H1 (cell line): Measurements from ENCODE around the gene TRPV2. TPM values are rescaled to one million over a fixed set of nuclear protein-coding genes. Genes with fewer than 3 reads are reported as not detected.

ENCODE experiments used
- SP4 ChIP-seq: IDR thresholded peaks from 2 replicates; pipeline ENCODE4 v1.6.1; 2012; ENCODE audit warnings: low read length, inconsistent platforms
- polyA plus RNA-seq, 7 experiments: library from polyadenylated mRNA; depleted of rRNA in 3 of 7; stranded (reverse) in 5 of 7; unstranded in 2 of 7; fragments of >200 nt in 5 of 7; fragments of 200-250 nt in 2 of 7; gene quantifications; 1 replicate in 5 of 7; 2 replicates in 1 of 7; 4 replicates in 1 of 7; pipeline versions ENCODE4 v1.2.1 to v1.2.3, GENCODE V29; 2011 to 2013; ENCODE audit warnings: missing spikeins in 2 of 7, mixed read lengths in 2 of 7
- total RNA-seq: library from RNA; stranded (reverse); fragmentation: NEBNext Ultra II Directional; extraction: Animal tissue kit (Norgen Biotek cat#: 25700); gene quantifications from 2 replicates; pipeline ENCODE4 v1.2.1, GENCODE V29; 2021
- TF ChIP-seq, protein P1 (sequence below), 3 experiments: IDR thresholded peaks; 1 replicate in 2 of 3; 2 replicates in 1 of 3; pipeline versions ENCODE4 v1.5.1 to v1.6.1; 2011; ENCODE audit warnings: low read length in 3 of 3, mild to moderate bottlenecking in 3 of 3, inconsistent platforms in 2 of 3, low read depth in 1 of 3, moderate library complexity in 1 of 3; ENCODE audit not compliant: insufficient read depth in 1 of 3; ENCODE audit errors: control extremely low read depth in 1 of 3

Gene TRPV2
- total and polyA plus RNA-seq, 2 of the 8 experiments (the other 6 are each of a cell fraction or from before 2014, with no cell fraction given): 1.7 to 2.1 TPM

DNA sequence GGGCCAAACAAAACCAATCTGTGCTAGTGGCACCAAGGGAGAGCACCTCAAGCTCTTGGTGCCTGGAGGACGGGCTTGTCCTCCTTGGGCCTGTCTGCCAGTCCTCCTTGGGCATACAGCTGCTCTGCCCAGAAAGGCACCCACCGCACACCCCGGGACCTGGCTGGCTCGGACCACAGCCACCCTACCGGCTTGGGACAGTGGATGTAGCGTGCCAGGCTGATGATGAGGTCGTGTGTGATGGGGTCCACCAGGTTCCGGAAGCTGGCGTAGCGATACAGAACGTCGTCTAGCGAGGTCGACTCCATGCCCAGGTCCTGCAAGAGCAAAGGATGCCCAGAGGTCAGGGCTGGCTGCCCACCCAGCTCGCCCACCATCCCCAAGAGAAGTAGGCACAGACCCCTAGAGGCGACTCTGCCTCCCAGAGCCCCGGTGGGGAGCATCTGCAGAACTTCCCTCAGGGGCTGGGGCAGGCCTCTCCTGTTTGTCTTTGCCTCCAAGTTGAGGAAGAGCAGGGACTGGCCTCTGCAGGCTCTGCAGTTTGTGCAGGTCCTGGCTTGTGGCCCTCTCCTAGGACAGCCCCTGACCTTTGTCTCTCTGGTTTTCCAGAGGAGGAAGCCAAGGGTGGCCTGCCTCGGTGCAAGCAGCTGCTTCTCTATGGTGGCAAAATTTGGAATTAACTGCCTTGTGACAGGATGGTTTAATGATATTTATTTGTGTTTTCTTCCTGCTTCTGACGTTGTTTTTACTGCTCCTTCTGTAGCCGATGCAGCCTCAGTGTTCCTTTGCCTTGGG lies 46.9 kb downstream of the TRPV2 start (continued):
- TF ChIP-seq, protein P1, sequence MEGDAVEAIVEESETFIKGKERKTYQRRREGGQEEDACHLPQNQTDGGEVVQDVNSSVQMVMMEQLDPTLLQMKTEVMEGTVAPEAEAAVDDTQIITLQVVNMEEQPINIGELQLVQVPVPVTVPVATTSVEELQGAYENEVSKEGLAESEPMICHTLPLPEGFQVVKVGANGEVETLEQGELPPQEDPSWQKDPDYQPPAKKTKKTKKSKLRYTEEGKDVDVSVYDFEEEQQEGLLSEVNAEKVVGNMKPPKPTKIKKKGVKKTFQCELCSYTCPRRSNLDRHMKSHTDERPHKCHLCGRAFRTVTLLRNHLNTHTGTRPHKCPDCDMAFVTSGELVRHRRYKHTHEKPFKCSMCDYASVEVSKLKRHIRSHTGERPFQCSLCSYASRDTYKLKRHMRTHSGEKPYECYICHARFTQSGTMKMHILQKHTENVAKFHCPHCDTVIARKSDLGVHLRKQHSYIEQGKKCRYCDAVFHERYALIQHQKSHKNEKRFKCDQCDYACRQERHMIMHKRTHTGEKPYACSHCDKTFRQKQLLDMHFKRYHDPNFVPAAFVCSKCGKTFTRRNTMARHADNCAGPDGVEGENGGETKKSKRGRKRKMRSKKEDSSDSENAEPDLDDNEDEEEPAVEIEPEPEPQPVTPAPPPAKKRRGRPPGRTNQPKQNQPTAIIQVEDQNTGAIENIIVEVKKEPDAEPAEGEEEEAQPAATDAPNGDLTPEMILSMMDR (IDR thresholded peaks at IDR 0.05; ENCODE audit: control extremely low read depth in 1 of 3, insufficient read depth in 1 of 3, low read depth in 1 of 3, low read length in 3 of 3): no peak
- no peak for TF ChIP-seq SP4
